ENCODE results near the gene ALCAM. TPM values are rescaled to one million over a fixed set of nuclear protein-coding genes. Genes with fewer than 3 reads are reported as not detected.
"Not testable (repeated sequence)": the region's sequence is repeated elsewhere in the genome, so short reads cannot be mapped to it uniquely, and the experiment has no call there.

The ALCAM gene
- total RNA-seq, 2 experiments from 2014 or later, result 47.7 to 51.3 TPM

- peaks cover 7% of the 10 kb centered on the region; the same call in 1 of the 2 replicates for H4K20me1 ChIP-seq (ENCODE audit: insufficient read depth, low read length)
- peaks cover 7% of the 10 kb centered on the region; the same call in 1 of the 2 replicates for H3K9me3 ChIP-seq (ENCODE audit: low read length)
- intact Hi-C loops (cut with micrococcal nuclease; ENCODE audit: unreplicated experiment), result no loop called here
- no peak overlapping the region for H3K27ac ChIP-seq (ENCODE audit: low read depth, low read length, poor library complexity, severe bottlenecking)
- peaks cover 44% of the 10 kb centered on the region for H3K4me1 ChIP-seq (ENCODE audit: insufficient read depth, low read length, poor library complexity, severe bottlenecking)
- H3K9me2 ChIP-seq (ENCODE audit: insufficient read depth, low read length), result no peaks in the 10 kb centered on the region
- H3K4me2 ChIP-seq (ENCODE audit: low read length), result peak overlapping the region; percentile 53; the same call in 1 of the 2 replicates
- H2AFZ ChIP-seq (ENCODE audit: low read length), result no peak overlapping the region
- ChIA-PET CTCF (ENCODE audit: unreplicated experiment) (no interaction called here), POLR2A (no interaction called here)
- H3K4me3 ChIP-seq (ENCODE audit: low read depth, low read length, poor library complexity, severe bottlenecking), result no peak overlapping the region
- no peak for DNase-seq (ENCODE audit: low spot score)
- TF ChIP-seq EZH2phosphoT487 (IDR thresholded peaks at IDR 0.05; ENCODE audit: borderline replicate concordance, low read depth, low read length), result no peak
- TF ChIP-seq CTCF (conservative IDR thresholded peaks at IDR 0.05; ENCODE audit: low read length), result no peak
- peaks cover 71% of the 10 kb centered on the region for H3K79me2 ChIP-seq (ENCODE audit: insufficient read depth, low read depth, low read length)
- no TSS peak for BruUV-seq (replicated peaks)
- no peaks in the 10 kb centered on the region; the same call in 1 of the 2 replicates for H3K36me3 ChIP-seq (ENCODE audit: insufficient read depth, low read length)
Measured at GRCh38 chr3:105387122-105387751, 20.5 kb downstream of the ALCAM start.

- H4K20me1 ChIP-seq (ENCODE audit: insufficient read depth, low read length), result peaks cover 7% of the 10 kb centered on the region; the same call in 1 of the 2 replicates
- intact Hi-C loops (cut with micrococcal nuclease; ENCODE audit: unreplicated experiment), result no loop called here
- peak overlapping the region; percentile 36; the same call in 1 of the 2 replicates for H3K4me2 ChIP-seq (ENCODE audit: low read length)
- H3K79me2 ChIP-seq (ENCODE audit: insufficient read depth, low read depth, low read length), result peaks cover 75% of the 10 kb centered on the region
- H3K27ac ChIP-seq (ENCODE audit: low read depth, low read length, poor library complexity, severe bottlenecking), result no peak overlapping the region
- no peak for DNase-seq (ENCODE audit: low spot score)
- H3K36me3 ChIP-seq (ENCODE audit: insufficient read depth, low read length), result no peaks in the 10 kb centered on the region; the same call in 1 of the 2 replicates
- ChIA-PET CTCF (ENCODE audit: unreplicated experiment) (no interaction called here), POLR2A (interaction anchor here (1.0 to 1.1 kb wide), 2 partner anchors 10 to 43 kb away, joined by 4 to 7 read pairs; no protein-coding TSS in a partner anchor)
- TF ChIP-seq EZH2phosphoT487 (IDR thresholded peaks at IDR 0.05; ENCODE audit: borderline replicate concordance, low read depth, low read length) (no peak), CTCF (conservative IDR thresholded peaks at IDR 0.05; ENCODE audit: low read length) (no peak)
- H3K9me2 ChIP-seq (ENCODE audit: insufficient read depth, low read length), result no peaks in the 10 kb centered on the region
- H3K4me1 ChIP-seq (ENCODE audit: insufficient read depth, low read length, poor library complexity, severe bottlenecking), result peaks cover 44% of the 10 kb centered on the region
- peaks cover 15% of the 10 kb centered on the region; the same call in 1 of the 2 replicates for H3K9me3 ChIP-seq (ENCODE audit: low read length)
- no peak overlapping the region for H2AFZ ChIP-seq (ENCODE audit: low read length)
- no TSS peak for BruUV-seq (replicated peaks)
- no peak overlapping the region for H3K4me3 ChIP-seq (ENCODE audit: low read depth, low read length, poor library complexity, severe bottlenecking)
Measured at GRCh38 chr3:105388176-105388575, 21.5 kb downstream of the ALCAM start.

DNA sequence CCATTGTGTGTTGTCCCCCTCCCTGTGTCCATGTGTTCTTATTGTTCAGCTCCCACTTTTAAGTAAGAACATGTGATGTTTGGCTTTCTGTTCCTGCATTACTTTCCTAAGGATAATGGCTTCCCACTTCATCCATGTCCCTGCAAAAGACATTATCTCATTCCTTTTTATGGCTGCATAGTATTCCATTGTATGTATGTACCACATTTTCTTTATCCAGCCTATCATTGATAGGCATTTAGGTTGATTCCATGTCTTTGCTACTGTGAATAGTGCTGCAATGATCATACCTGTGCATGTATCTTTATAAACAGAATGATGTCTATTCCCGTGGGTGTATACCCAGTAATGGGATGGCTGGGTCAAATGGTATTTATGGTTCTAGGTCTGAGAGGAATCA, 23.1 kb downstream of the ALCAM start:
- H3K9me2 ChIP-seq (ENCODE audit: insufficient read depth, low read length); POLR2A ChIA-PET; H2AFZ ChIP-seq (ENCODE audit: low read length); DNase-seq (ENCODE audit: low spot score); H3K27ac ChIP-seq (ENCODE audit: low read depth, low read length, poor library complexity, severe bottlenecking); H3K4me3 ChIP-seq (ENCODE audit: low read depth, low read length, poor library complexity, severe bottlenecking); H4K20me1 ChIP-seq (ENCODE audit: insufficient read depth, low read length); CTCF ChIA-PET (ENCODE audit: unreplicated experiment); H3K36me3 ChIP-seq (ENCODE audit: insufficient read depth, low read length); intact Hi-C loops (cut with micrococcal nuclease; ENCODE audit: unreplicated experiment); H3K4me2 ChIP-seq (ENCODE audit: low read length); BruUV-seq (replicated peaks): not testable (repeated sequence)
- peaks cover 18% of the 10 kb centered on the region; the same call in 1 of the 2 replicates for H3K9me3 ChIP-seq (ENCODE audit: low read length)
- H3K4me1 ChIP-seq (ENCODE audit: insufficient read depth, low read length, poor library complexity, severe bottlenecking), result peaks cover 42% of the 10 kb centered on the region
- H3K79me2 ChIP-seq (ENCODE audit: insufficient read depth, low read depth, low read length), result peaks cover 61% of the 10 kb centered on the region; the same call in 1 of the 2 replicates

DNA sequence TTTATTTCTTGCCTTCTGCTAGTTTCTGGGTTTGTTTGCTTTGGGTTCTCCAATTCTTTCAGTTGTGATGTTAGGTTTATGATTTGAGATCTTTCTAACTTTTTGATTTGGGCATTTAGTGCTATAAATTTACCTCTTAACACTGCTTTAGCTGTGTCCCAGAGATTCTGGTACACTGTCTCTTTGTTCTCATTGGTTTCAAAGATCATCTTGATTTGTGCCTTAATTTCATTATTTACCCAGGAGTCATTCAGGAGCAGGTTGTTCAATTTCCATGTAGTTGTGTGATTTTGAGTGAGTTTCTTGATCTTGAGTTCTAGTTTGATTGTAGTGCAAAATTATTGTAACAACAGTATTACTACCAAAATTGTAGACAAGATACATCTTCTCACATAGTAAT, 25.9 kb downstream of the ALCAM start:
- H4K20me1 ChIP-seq (ENCODE audit: insufficient read depth, low read length); CTCF ChIA-PET (ENCODE audit: unreplicated experiment); H3K9me2 ChIP-seq (ENCODE audit: insufficient read depth, low read length); H3K4me3 ChIP-seq (ENCODE audit: low read depth, low read length, poor library complexity, severe bottlenecking); H3K27ac ChIP-seq (ENCODE audit: low read depth, low read length, poor library complexity, severe bottlenecking); intact Hi-C loops (cut with micrococcal nuclease; ENCODE audit: unreplicated experiment); H2AFZ ChIP-seq (ENCODE audit: low read length); H3K4me2 ChIP-seq (ENCODE audit: low read length); H3K36me3 ChIP-seq (ENCODE audit: insufficient read depth, low read length); DNase-seq (ENCODE audit: low spot score); BruUV-seq (replicated peaks): not testable (repeated sequence)
- H3K79me2 ChIP-seq (ENCODE audit: insufficient read depth, low read depth, low read length), result peaks cover 43% of the 10 kb centered on the region; the same call in 1 of the 2 replicates
- peaks cover 18% of the 10 kb centered on the region; the same call in 1 of the 2 replicates for H3K9me3 ChIP-seq (ENCODE audit: low read length)
- peaks cover 14% of the 10 kb centered on the region for H3K4me1 ChIP-seq (ENCODE audit: insufficient read depth, low read length, poor library complexity, severe bottlenecking)
- POLR2A ChIA-PET, result interaction anchor here (0.6 kb wide), 1 partner anchor 405 kb away, joined by 3 read pairs; no protein-coding TSS in a partner anchor

Data from OCI-LY7 (cell line).